ENCODE results near the gene TMEM41A.

Gene TMEM41A

GRCh38 chr3:185508335-185508991 is 9.6 kb upstream of the TMEM41A start:
- no peak overlapping the region for H3K27ac ChIP-seq
- no peak for TF ChIP-seq CTCF (conservative IDR thresholded peaks at IDR 0.05)
- TF ChIP-seq ZFX (IDR thresholded peaks at IDR 0.05), result no peak

GRCh38 chr3:185507883-185508282 is 9.0 kb upstream of the TMEM41A start:
- no peak overlapping the region for H3K27ac ChIP-seq
- TF ChIP-seq CTCF (conservative IDR thresholded peaks at IDR 0.05), result no peak
- TF ChIP-seq ZFX (IDR thresholded peaks at IDR 0.05), result no peak

GRCh38 chr3:185504636-185505035 is 5.8 kb upstream of the TMEM41A start:
- TF ChIP-seq CTCF (conservative IDR thresholded peaks at IDR 0.05) (no peak), ZFX (IDR thresholded peaks at IDR 0.05) (no peak)
- H3K27ac ChIP-seq, result no peak overlapping the region

GRCh38 chr3:185503521-185503920 is 4.7 kb upstream of the TMEM41A start:
- H3K27ac ChIP-seq, result no peak overlapping the region; the same call in 1 of the 2 replicates
- no peak for TF ChIP-seq ZFX (IDR thresholded peaks at IDR 0.05)
- no peak for TF ChIP-seq CTCF (conservative IDR thresholded peaks at IDR 0.05)

GRCh38 chr3:185502987-185503386 is 4.2 kb upstream of the TMEM41A start:
- no peak for TF ChIP-seq CTCF (conservative IDR thresholded peaks at IDR 0.05)
- TF ChIP-seq ZFX (IDR thresholded peaks at IDR 0.05), result no peak
- no peak overlapping the region; the same call in 1 of the 2 replicates for H3K27ac ChIP-seq

- no peak overlapping the region for H3K27ac ChIP-seq
- TF ChIP-seq CTCF (conservative IDR thresholded peaks at IDR 0.05) (no peak), ZFX (IDR thresholded peaks at IDR 0.05) (no peak)
These were observed 8.6 kb downstream of the TMEM41A start for GRCh38 chr3:185490241-185490640.

- TF ChIP-seq ZFX (IDR thresholded peaks at IDR 0.05), result no peak
These were observed 9.4 kb downstream of the TMEM41A start for GRCh38 chr3:185489462-185489861.

GRCh38 chr3:185488465-185488864 is 10.4 kb downstream of the TMEM41A start:
- TF ChIP-seq ZFX (IDR thresholded peaks at IDR 0.05), result no peak
- no peak for TF ChIP-seq CTCF (conservative IDR thresholded peaks at IDR 0.05)
- no peak overlapping the region for H3K27ac ChIP-seq

More at GRCh38 chr3:185489462-185489861, 9.4 kb downstream of the TMEM41A start:
- no peak overlapping the region for H3K27ac ChIP-seq
